Hepatocyte (in vitro differentiated cells): ENCODE data around the gene LHX1. TPM values are rescaled to one million over a fixed set of nuclear protein-coding genes. Genes with fewer than 3 reads are reported as not detected.

Experiments
- DNase-seq: peaks from one replicate; pipeline ENCODE4 v3.0.0-alpha.2; 2016; ENCODE audit warnings: low spot score
- H2AFZ ChIP-seq: fragments of 200-600 bp; sonication (generic); 2 replicates; pipeline ENCODE4 v1.6.0; 2016; ENCODE audit warnings: antibody characterized with exemption, mild to moderate bottlenecking
- H3K27ac ChIP-seq: fragments of 200-600 bp; sonication (generic); 2 replicates; pipeline ENCODE4 v1.5.1; 2016; ENCODE audit warnings: mild to moderate bottlenecking
- H3K27me3 ChIP-seq: fragments of 200-600 bp; sonication (generic); 2 replicates; pipeline ENCODE4 v1.6.1; 2016
- H3K36me3 ChIP-seq: fragments of 200-600 bp; sonication (generic); replicated peaks from 2 replicates; pipeline ENCODE4 v1.5.1; 2016; ENCODE audit warnings: low read depth; ENCODE audit not compliant: insufficient read depth
- H3K4me1 ChIP-seq: fragments of 200-600 bp; sonication (generic); 2 replicates; pipeline ENCODE4 v1.5.1; 2016; ENCODE audit warnings: mild to moderate bottlenecking, moderate library complexity; ENCODE audit not compliant: insufficient read depth
- H3K4me2 ChIP-seq: fragments of 200-600 bp; sonication (generic); 2 replicates; pipeline ENCODE4 v1.6.0; 2016
- H3K4me3 ChIP-seq: fragments of 200-600 bp; sonication (generic); 2 replicates; pipeline ENCODE4 v1.5.1; 2016; ENCODE audit warnings: mild to moderate bottlenecking
- H3K79me2 ChIP-seq: fragments of 200-600 bp; sonication (generic); 2 replicates; pipeline ENCODE4 v1.6.0; 2017; ENCODE audit warnings: mild to moderate bottlenecking
- H3K9me2 ChIP-seq: fragments of 200-600 bp; sonication (generic); replicated peaks from 2 replicates; pipeline ENCODE4 v1.6.0; 2017; ENCODE audit warnings: mild to moderate bottlenecking; ENCODE audit not compliant: insufficient read depth
- H3K9me3 ChIP-seq: fragments of 200-600 bp; sonication (generic); 2 replicates; pipeline ENCODE4 v1.5.1; 2016; ENCODE audit warnings: low read depth, mild to moderate bottlenecking
- H4K20me1 ChIP-seq: fragments of 200-600 bp; sonication (generic); 2 replicates; pipeline ENCODE4 v1.6.0; 2016; ENCODE audit warnings: mild to moderate bottlenecking; ENCODE audit not compliant: insufficient read depth, poor library complexity, severe bottlenecking
- CTCF ChIP-seq: fragments of 200-600 bp; sonication (generic); IDR thresholded peaks from 2 replicates; pipeline ENCODE4 v1.5.1; 2016; ENCODE audit warnings: antibody characterized with exemption, mild to moderate bottlenecking; ENCODE audit not compliant: poor library complexity
- EZH2 ChIP-seq: fragments of 200-600 bp; sonication (generic); IDR thresholded peaks from 2 replicates; pipeline ENCODE4 v1.6.1; 2016; ENCODE audit warnings: antibody characterized with exemption, mild to moderate bottlenecking, borderline replicate concordance
- EZH2phosphoT487 ChIP-seq: fragments of 200-600 bp; sonication (generic); IDR thresholded peaks from one replicate; pipeline ENCODE4 v1.6.1; 2018; ENCODE audit warnings: antibody characterized with exemption, mild to moderate bottlenecking, low read depth, moderate library complexity; ENCODE audit not compliant: unreplicated experiment, severe bottlenecking
- WGBS: methylation state at CpG from one replicate; pipeline ENCODE4 v1.1.6; 2016; ENCODE audit warnings: low lambda C conversion rate; ENCODE audit errors: missing lambda C conversion rate; 5-methylcytosine and 5-hydroxymethylcytosine counted together
- polyA plus RNA-seq: library from polyadenylated mRNA; unstranded; fragments of >200 nt; fragmentation: Nextera tagmentation; extraction: Ambion mirVana; gene quantifications from 2 replicates; pipeline ENCODE4 v1.2.1, GENCODE V29; 2016
- total RNA-seq: library from RNA; depleted of rRNA; stranded (reverse); fragments of >200 nt; gene quantifications from 2 replicates; pipeline ENCODE4 v1.2.3, GENCODE V29; 2014

Gene LHX1
- total and polyA plus RNA-seq, 2 experiments from 2014 or later = 0.35 TPM; not detected in 1

DNA sequence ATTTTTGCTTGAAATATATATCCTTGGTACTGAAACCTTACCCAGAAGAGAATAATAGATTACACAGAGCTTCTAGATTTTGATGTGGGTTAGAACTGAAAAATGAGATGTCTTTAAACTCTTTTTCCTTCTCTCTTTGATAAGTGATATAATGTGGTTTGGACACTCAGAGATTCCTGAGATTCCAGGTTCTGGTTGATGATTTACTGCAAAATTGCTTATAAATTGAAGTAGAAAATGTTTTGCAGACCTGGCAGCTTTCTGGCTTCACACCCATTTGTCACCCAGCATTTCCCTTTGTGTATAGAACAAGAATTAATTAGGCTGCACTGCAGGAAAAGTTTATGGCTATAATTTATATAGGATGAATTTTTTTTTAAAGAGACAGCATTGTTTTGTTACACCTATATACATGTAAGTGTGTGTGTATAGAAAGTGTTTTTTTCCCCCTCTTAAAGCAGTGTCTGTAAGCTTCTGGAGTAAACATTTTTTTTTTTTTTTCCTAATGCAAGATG lies 35.0 kb downstream of the LHX1 start:
- Histone ChIP-seq H3K4me3 (no peak overlapping the region), H3K4me2 (no peak overlapping the region), H3K27me3 (no peaks in the 10 kb centered on the region), H3K4me1 (no peaks in the 10 kb centered on the region), H4K20me1 (peaks cover 2% of the 10 kb centered on the region), H3K27ac (no peak overlapping the region), H3K9me3 (no peaks in the 10 kb centered on the region), H3K36me3 (no peaks in the 10 kb centered on the region), H3K9me2 (no peaks in the 10 kb centered on the region), H2AFZ (no peak overlapping the region), H3K79me2 (peaks cover 13% of the 10 kb centered on the region)
- DNase-seq = no peak
- TF ChIP-seq EZH2phosphoT487 = no peak
- no peak for TF ChIP-seq EZH2
- TF ChIP-seq CTCF = no peak

GRCh38 chr17:36972905-36973304 lies 35.6 kb downstream of the LHX1 start:
- Histone ChIP-seq H3K9me3 (no peaks in the 10 kb centered on the region), H3K36me3 (no peaks in the 10 kb centered on the region), H3K4me3 (no peak overlapping the region), H3K4me2 (no peak overlapping the region), H3K79me2 (peaks cover 13% of the 10 kb centered on the region), H3K27ac (no peak overlapping the region), H2AFZ (no peak overlapping the region), H3K9me2 (no peaks in the 10 kb centered on the region), H3K4me1 (no peaks in the 10 kb centered on the region), H4K20me1 (peaks cover 2% of the 10 kb centered on the region), H3K27me3 (no peaks in the 10 kb centered on the region)
- WGBS = 85% methylated on average over 1 of the region's 1 CpG
- TF ChIP-seq EZH2 (no peak), EZH2phosphoT487 (no peak), CTCF (no peak)
- no peak for DNase-seq

- Histone ChIP-seq H3K4me2 (no peak overlapping the region), H3K79me2 (peaks cover 9% of the 10 kb centered on the region)
Measured at GRCh38 chr17:36975922-36976515, 38.7 kb downstream of the LHX1 start.

More at GRCh38 chr17:36975922-36976515, 38.7 kb downstream of the LHX1 start:
- Histone ChIP-seq H3K27ac (no peak overlapping the region), H3K27me3 (no peaks in the 10 kb centered on the region), H3K4me1 (no peaks in the 10 kb centered on the region), H2AFZ (no peak overlapping the region), H4K20me1 (peaks cover 2% of the 10 kb centered on the region), H3K9me3 (no peaks in the 10 kb centered on the region), H3K36me3 (no peaks in the 10 kb centered on the region), H3K9me2 (no peaks in the 10 kb centered on the region), H3K4me3 (no peak overlapping the region)
- TF ChIP-seq CTCF (no peak), EZH2phosphoT487 (no peak), EZH2 (no peak)
- no peak for DNase-seq
- WGBS = 94% methylated on average over 1 of the region's 1 CpG
